SK-N-SH treated with all-trans-retinoic acid at 6 μM for 48 hours (cell line): ENCODE data around the gene CD96.

ENCODE experiments used
- BACH2 ChIP-seq: fragments of 250-450 bp; sonication (Bioruptor Pico); IDR thresholded peaks from 2 replicates; pipeline ENCODE4 v1.9.0; 2021; ENCODE audit warnings: mild to moderate bottlenecking, borderline replicate concordance
- ZNF8 ChIP-seq: fragments of 450-650 bp; formaldehyde crosslinking; IDR thresholded peaks from 2 replicates; pipeline ENCODE4 v1.5.0; 2020; ENCODE audit warnings: mild to moderate bottlenecking, moderate library complexity

- TF ChIP-seq ZNF8: no peak
- no peak for TF ChIP-seq BACH2 (CRISPR knock-in tag)
Observed at GRCh38 chr3:111639316-111639715, 97.3 kb downstream of the CD96 start.
